Measurements from ENCODE around the gene NCAPH2. TPM values are rescaled to one million over a fixed set of nuclear protein-coding genes. Genes with fewer than 3 reads are reported as not detected.
A peak's percentile ranks its signal among the peaks of the same experiment; 100 is the strongest.

The NCAPH2 gene
- total RNA-seq, 4 donors from 2014 or later: 34.0 to 85.8 (median 41.2) TPM

DNA sequence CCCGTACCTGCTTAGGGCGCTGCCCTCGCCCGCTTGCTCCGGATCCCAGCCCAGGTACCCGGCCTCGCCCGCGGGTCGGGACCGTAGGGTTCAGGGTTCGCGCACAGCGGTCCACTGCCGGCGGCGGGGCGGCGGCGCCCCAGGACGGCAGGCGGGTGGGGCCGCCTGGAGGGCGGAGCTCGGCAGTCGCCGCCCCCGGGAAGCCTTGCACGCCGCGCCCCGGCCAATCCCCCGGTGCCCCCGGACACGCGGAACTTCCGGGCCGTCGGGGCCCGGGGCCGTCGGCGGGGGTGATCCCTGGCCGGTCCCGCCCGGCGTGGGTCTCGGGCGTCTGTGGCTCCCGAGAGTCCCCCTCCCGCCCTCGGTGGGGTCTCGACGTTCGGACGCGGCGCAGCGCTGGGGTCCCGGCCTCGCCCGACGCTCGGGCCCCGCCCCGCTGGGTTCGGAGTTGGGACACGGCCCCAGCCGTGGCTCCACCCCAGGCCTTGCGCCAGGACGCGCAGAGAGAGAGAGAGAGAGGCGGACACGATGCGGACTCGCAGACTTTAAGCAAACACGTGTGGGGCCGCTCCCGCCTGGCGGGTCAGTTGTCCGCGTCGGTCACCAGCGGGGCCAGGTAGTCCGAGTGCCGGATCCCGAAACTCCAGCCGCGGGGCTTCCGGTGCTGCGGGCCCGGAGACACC, 22.0 kb downstream of the NCAPH2 start, which contains the start of gene TYMP:
Gene TYMP, minus strand, starts transcription at position 116 of the 683 bp plus-strand sequence. CDS start 303 bp downstream, outside the sequence.
- Histone ChIP-seq H3K4me1 (peaks cover 0 to 47% (median 18%) of the 10 kb centered on the region in 4 donors), H3K36me3 (no peaks in the 10 kb centered on the region), H3K27ac (peak within 1 kb of the TSS; percentile 97 to 100 (median 98)), H3K27me3 (no peaks in the 10 kb centered on the region), H3K4me3 (peak within 1 kb of the TSS; percentile 60 to 76 (median 68)), H3K9me3 (no peaks in the 10 kb centered on the region)
- TF ChIP-seq, protein P1, sequence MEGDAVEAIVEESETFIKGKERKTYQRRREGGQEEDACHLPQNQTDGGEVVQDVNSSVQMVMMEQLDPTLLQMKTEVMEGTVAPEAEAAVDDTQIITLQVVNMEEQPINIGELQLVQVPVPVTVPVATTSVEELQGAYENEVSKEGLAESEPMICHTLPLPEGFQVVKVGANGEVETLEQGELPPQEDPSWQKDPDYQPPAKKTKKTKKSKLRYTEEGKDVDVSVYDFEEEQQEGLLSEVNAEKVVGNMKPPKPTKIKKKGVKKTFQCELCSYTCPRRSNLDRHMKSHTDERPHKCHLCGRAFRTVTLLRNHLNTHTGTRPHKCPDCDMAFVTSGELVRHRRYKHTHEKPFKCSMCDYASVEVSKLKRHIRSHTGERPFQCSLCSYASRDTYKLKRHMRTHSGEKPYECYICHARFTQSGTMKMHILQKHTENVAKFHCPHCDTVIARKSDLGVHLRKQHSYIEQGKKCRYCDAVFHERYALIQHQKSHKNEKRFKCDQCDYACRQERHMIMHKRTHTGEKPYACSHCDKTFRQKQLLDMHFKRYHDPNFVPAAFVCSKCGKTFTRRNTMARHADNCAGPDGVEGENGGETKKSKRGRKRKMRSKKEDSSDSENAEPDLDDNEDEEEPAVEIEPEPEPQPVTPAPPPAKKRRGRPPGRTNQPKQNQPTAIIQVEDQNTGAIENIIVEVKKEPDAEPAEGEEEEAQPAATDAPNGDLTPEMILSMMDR (IDR thresholded peaks at IDR 0.05): no peak
- TF ChIP-seq POLR2A (IDR thresholded peaks at IDR 0.05): peak; percentile 69 to 74
- peak; percentile 75 to 94 (median 94) for DNase-seq

GRCh38 chr22:50530580-50530876, 22.5 kb downstream of the NCAPH2 start:
- Histone ChIP-seq H3K4me1 (peaks cover 0 to 46% (median 17%) of the 10 kb centered on the region in 4 donors), H3K4me3 (peak overlapping the region; percentile 60 to 76 (median 68)), H3K27me3 (no peaks in the 10 kb centered on the region), H3K9me3 (no peaks in the 10 kb centered on the region), H3K36me3 (no peaks in the 10 kb centered on the region), H3K27ac (peak overlapping the region; percentile 97 to 100 (median 98))
- TF ChIP-seq POLR2A (IDR thresholded peaks at IDR 0.05): no peak
- DNase-seq: no peak

- no peaks in the 10 kb centered on the region for H3K9me3 ChIP-seq
- H3K27ac ChIP-seq: peak overlapping the region; percentile 97 to 100 (median 98)
- H3K36me3 ChIP-seq: no peaks in the 10 kb centered on the region
- peak overlapping the region; percentile 60 to 76 (median 68) for H3K4me3 ChIP-seq
- peak; percentile 80 to 90 for TF ChIP-seq POLR2A (IDR thresholded peaks at IDR 0.05)
- TF ChIP-seq, protein P1 (IDR thresholded peaks at IDR 0.05): no peak
- no peaks in the 10 kb centered on the region for H3K27me3 ChIP-seq
- DNase-seq: peak; percentile 91 to 96 (median 92)
- peaks cover 0 to 46% (median 17%) of the 10 kb centered on the region in 4 donors for H3K4me1 ChIP-seq
Measured at GRCh38 chr22:50530877-50531545, 23.0 kb downstream of the NCAPH2 start.

- H3K27ac ChIP-seq: peak overlapping the region; percentile 97 to 100 (median 98)
- H3K4me3 ChIP-seq: peak overlapping the region; percentile 60 to 76 (median 68)
- no peaks in the 10 kb centered on the region for H3K9me3 ChIP-seq
- peak; percentile 79 to 89 (median 81) for DNase-seq
- no peaks in the 10 kb centered on the region for H3K27me3 ChIP-seq
- no peaks in the 10 kb centered on the region for H3K36me3 ChIP-seq
- TF ChIP-seq POLR2A (IDR thresholded peaks at IDR 0.05): no peak
- TF ChIP-seq, protein P1 (IDR thresholded peaks at IDR 0.05): no peak
- H3K4me1 ChIP-seq: peaks cover 0 to 42% (median 15%) of the 10 kb centered on the region in 4 donors
Measured at GRCh38 chr22:50531546-50531961, 23.5 kb downstream of the NCAPH2 start.

DNA sequence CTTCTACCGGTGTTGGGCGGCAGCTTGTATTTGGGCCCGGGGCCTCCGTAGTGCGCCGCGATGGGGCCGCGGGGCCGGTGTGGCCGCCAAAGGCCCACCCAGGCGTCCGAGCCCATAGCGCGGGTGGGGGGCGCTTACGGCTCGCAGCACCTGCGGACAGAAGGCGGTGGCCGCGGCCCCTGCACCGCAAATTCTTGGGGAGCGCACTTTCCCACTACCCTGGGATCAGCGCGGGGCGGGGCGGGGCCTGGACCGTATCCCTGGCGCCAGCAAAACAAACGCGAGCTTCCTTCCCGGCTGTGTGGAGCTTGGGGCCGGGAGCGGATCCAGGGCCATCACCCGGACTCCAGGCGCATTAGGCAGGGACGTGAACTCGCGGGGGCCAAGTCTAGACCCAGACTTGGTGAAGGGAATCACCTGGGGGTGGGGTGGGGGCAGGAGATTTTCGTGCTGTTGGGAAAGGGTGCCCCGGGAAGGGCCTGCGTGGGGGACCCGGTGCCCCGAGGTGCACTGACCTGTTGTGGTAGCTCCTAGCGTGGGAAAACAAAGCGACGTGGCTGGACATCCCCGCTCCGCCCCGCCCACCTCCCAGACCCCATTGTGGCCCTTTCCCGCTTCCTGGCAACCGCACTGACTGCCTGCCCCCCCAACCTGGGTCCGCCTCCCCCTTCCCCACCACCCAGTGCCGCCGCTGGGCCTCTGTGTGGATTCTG, 24.1 kb downstream of the NCAPH2 start:
- H3K27ac ChIP-seq: peak overlapping the region; percentile 97 to 100 (median 98)
- peak; percentile 54 to 88 (median 87) for DNase-seq
- H3K27me3 ChIP-seq: no peaks in the 10 kb centered on the region
- peak overlapping the region; percentile 60 to 76 (median 68) for H3K4me3 ChIP-seq
- no peaks in the 10 kb centered on the region for H3K9me3 ChIP-seq
- H3K36me3 ChIP-seq: no peaks in the 10 kb centered on the region
- peak; percentile 10 to 17 for TF ChIP-seq POLR2A (IDR thresholded peaks at IDR 0.05)
- TF ChIP-seq, protein P1 (IDR thresholded peaks at IDR 0.05): no peak
- peaks cover 0 to 36% (median 10%) of the 10 kb centered on the region in 4 donors for H3K4me1 ChIP-seq
